Measurements from ENCODE around the gene NTRK3.

DNA sequence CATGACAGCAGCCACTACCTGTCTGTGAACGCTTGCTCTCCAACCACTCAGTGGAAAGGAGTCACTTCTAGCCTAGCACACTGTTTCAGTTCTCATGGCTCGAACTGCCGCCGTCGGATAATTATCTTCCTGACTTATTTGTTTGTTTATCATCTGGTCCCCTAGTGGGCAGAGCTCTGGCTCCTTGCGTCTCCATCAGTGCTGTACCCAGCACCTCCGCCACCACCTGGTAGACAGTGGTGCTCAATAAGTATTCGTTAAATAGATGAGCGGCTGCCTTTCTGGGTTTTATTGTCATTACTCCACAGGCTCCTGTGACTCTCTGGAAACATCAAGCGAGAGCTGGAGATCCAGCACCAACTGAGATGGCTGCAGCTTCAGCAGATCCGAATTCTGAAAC lies 297.5 kb downstream of the NTRK3 start:
- TF ChIP-seq, protein P1, sequence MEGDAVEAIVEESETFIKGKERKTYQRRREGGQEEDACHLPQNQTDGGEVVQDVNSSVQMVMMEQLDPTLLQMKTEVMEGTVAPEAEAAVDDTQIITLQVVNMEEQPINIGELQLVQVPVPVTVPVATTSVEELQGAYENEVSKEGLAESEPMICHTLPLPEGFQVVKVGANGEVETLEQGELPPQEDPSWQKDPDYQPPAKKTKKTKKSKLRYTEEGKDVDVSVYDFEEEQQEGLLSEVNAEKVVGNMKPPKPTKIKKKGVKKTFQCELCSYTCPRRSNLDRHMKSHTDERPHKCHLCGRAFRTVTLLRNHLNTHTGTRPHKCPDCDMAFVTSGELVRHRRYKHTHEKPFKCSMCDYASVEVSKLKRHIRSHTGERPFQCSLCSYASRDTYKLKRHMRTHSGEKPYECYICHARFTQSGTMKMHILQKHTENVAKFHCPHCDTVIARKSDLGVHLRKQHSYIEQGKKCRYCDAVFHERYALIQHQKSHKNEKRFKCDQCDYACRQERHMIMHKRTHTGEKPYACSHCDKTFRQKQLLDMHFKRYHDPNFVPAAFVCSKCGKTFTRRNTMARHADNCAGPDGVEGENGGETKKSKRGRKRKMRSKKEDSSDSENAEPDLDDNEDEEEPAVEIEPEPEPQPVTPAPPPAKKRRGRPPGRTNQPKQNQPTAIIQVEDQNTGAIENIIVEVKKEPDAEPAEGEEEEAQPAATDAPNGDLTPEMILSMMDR (IDR thresholded peaks at IDR 0.05) = no peak
- TF ChIP-seq POLR2A (IDR thresholded peaks at IDR 0.05) (no peak), POLR2AphosphoS5 (IDR thresholded peaks at IDR 0.05) (no peak)

Data from suprapubic skin (tissue), 4 donors.